Activated CD4-positive, alpha-beta T cell treated with anti-CD3 and anti-CD28 coated beads, Interleukin-2, amount 50 U/mL, for 4 hours (primary cell): ENCODE data around the gene AKR1D1.
"Not testable (repeated sequence)": the region's sequence is repeated elsewhere in the genome, so short reads cannot be mapped to it uniquely, and the experiment has no call there.

Experiments
- DNase-seq, 2 experiments: peaks; one replicate each; pipeline ENCODE4 v3.0.0-alpha.2; 2020

The AKR1D1 gene

DNA sequence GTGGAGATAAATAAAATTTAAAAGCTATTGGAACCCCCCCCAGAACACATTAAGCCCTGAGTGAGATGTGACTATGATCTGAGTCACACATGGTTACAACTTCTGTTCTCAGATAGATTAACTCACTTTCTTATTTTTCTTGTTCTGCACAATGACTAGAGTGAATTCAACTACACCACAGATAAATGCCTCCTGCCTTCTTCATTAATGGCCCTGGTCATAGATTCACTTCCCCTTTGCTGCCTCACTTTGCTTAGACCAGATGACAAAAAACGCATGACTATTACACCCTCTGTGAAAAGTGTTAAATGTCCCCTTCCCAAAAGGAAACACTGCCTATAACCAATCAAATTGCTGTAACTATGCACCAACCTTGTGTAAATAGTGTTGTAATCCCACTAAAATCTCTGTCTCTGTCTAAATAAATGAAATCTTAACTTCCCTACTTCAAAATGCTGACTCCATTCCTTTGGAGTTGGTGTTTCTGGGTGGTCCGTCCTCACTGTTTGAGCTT, 49.4 kb downstream of the AKR1D1 start:
- DNase-seq: no peak

DNA sequence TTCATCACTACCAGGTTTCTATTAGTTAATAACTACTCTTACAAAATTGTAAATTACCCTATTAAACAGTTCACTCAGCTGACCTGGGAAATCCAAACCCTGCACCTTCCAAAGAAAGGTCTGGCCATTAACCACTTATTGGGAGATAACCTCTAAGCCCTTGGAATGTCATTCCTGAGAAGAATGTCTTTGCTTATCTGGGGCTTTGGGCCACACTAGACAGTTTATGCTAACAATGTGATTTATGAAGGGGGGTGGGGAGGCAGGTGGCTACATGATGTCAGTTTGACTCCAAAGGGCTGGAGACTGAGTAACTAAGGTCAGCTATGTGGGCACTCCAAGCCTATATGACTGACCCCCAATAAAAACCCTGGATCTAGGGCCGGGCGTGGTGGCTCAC, 50.7 kb downstream of the AKR1D1 start:
- no peak for DNase-seq

DNA sequence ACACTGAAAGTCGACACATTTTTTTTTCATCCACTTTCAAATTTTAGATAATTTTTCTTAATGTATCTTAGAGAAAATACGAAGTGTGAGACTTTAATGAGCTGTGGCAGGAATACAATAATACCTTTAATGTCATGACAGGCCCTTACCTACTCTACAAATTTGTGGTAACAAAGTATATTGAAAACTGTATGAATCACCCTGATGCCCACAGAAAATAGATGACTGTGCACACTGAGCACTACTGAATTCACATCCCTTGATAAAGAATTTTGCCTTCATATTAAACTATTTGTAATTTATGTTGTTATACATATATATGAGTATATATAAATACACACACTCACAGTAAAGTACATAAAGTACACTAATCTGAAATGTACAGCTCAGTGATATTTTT, 51.7 kb downstream of the AKR1D1 start:
- DNase-seq: no peak

DNA sequence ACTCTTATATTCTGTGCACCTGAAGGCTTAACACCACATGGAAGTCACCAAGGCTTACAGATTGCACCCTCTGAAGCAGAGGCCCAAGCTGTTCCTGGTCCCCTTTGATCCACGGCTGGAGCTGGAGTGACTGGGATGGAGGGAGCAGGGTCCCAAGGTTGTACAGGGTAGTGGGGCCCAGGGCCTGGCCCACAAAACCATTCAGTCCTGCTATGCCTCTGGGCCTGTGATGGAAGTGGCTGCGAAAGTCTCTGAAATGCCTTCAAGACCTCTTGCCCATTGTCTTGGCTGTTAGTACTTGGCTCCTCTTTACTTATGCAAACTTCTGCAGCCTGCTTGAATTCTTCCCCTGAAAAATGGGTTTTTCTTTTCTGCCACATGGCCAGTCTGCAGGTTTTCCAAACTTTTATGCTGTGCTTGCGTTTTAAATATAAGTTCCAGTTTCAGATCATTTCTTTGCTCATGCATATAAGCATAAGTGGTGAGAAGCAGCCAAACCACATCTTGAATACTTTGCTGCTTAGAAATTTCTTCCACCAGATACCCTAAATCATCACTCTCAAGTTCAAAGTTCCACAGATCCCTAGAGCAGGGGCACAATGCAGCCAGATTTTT, 53.4 kb downstream of the AKR1D1 start:
- no peak for DNase-seq

DNA sequence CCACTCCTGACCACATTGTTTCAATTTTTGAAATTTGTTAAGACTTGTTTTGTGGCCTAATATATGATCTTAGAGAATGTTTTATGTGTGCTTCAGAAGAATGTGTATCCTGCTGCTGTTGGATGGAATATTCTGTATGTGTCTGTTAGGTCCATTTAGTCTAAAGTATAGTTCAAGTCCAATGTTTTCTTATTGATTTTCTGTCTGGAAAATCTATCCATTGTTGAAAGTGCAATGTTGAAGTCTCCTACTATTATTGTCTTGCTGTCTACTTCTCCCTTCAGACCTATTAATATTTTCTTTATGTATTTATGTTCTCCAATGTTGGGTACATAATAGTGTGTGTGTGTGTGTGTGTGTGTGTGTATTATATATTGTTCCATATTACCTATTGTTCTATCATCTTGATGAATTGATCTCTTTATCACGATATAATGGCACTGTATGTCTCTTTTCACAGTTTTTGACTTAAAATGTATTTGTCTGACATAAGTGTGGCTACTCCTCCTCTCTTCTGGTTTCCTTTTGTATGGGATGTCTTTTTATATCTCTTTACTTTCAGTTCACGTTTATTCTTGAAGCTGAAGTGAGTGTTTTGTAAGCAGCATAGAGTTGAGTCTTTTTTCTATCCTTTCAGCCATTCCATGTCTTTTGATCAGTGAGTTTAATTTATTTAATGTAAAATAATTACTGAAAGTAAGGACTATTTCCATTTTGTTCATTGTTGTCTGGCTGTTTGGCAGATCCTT, 61.3 kb downstream of the AKR1D1 start:
- no peak for DNase-seq

DNA sequence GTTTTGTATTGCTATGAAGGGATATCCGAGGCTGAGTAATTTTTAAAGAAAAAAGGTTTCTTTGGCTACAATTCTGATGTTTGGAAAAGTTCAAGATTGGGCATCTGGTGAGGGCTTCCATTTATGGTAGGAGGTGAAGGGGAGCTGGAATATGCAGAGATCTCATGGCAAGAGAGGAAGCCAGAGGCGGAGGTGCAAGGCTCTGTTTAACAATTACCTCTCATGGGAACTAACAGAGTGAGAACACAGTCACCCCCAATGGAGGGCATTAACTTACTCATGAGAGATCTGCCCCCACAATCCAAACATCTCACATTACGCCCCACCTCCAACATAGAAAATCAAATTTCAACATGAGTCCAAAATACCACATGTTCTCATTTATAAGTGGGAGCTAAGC, 62.0 kb downstream of the AKR1D1 start:
- DNase-seq: no peak

DNA sequence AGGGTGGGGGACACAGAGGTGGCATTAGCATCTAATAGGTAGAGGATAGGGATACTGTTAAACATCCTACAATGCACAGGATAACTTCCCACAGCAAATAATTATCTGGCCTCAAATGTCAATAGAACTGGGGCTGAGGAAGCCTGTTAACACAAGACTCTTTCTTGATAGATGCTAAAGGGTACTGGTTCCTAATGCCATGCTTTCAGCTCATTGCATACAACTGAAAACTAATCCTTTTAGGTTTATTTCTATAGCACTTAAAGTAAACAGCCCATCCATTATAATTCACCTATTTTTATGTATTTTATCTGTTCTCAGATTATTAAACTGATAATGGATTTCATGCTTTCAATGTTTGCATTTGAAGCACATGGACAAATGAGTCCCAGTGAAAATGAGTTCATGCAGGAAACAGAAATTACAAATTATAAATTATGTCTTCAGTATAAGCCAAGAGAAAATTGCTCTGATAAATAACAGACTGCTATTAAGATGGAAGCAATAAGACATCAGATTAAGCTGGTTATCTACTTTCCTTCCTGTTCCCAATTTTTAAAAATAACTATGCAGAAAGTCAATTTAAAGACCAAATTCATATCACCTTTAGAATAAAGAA, 66.4 kb downstream of the AKR1D1 start:
- DNase-seq: no peak

DNA sequence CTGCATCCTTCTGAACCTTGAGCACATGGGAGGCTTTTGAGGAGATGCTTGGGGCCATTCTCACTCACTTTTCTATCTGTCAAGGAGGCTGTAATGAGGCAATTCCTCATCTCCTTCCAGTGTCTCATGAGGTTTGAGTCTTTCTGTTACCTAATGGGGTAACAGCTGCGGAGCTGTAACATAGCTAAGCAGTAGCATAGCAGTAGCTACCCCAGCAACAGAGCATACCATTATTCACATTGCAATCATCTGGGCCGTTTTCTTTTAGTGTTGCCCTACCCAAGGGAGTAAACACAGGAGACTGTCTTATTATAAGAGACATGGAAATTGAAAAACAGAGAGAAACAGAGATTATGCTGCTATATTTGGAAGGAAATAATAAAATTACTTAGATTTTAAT, 68.7 kb downstream of the AKR1D1 start:
- DNase-seq: no peak

DNA sequence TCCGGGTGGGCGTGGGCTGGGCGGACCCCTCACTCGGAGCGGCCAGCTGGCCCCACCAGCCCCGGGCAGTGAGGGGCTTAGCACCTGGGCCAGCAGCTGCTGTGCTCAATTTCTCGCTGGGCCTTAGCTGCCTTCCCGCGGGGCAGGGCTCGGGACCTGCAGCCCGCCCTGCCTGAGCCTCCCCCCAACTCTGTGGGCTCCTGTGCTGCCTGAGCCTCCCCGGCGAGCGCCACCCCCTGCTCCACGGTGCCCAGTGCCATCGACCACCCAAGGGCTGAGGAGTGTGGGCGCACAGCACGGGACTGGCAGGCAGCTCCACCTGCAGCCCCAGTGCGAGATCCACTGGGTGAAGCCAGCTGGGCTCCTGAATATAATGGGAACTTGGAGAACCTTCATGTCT, 70.0 kb downstream of the AKR1D1 start:
- DNase-seq: not testable (repeated sequence)

DNA sequence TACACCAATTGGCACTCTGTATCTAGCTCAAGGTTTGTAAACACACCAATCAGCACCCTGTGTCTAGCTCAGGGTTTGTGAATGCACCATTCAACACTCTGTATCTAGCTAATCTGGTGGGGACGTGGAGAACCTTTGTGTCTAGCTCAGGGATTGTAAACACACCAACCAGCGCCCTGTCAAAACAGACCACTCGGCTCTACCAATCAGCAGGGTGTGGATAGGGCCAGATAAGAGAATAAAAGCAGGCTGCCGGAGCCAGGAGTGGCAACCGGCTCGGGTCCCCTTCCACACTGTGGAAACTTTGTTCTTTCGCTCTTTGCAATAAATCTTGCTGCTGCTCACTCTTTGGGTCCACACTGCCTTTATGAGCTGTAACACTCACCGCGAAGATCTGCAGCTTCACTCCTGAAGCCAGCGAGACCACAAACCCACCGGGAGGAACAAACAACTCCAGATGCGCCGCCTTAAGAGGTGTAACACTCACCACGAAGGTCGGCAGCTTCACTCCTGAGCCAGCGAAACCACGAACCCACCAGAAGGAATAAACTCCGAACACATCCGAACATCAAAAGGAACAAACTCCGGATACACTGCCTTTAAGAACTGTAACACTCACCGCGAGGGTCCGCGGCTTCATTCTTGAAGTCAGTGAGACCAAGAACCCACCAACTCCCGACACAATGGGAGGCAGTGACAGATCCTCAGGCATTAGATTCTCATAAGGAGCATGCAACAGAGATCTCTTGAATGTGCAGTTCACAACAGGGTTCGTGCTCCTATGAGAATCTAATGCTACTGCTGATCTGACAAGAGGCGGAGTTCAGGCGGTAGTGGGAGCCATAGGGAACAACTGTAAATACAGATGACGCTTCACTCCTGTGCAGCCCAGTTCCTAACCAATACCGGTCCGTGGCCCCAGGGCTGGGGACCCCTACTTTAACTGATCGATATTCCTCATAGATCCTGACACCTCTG, 70.8 kb downstream of the AKR1D1 start:
- DNase-seq: not testable (repeated sequence)

DNA sequence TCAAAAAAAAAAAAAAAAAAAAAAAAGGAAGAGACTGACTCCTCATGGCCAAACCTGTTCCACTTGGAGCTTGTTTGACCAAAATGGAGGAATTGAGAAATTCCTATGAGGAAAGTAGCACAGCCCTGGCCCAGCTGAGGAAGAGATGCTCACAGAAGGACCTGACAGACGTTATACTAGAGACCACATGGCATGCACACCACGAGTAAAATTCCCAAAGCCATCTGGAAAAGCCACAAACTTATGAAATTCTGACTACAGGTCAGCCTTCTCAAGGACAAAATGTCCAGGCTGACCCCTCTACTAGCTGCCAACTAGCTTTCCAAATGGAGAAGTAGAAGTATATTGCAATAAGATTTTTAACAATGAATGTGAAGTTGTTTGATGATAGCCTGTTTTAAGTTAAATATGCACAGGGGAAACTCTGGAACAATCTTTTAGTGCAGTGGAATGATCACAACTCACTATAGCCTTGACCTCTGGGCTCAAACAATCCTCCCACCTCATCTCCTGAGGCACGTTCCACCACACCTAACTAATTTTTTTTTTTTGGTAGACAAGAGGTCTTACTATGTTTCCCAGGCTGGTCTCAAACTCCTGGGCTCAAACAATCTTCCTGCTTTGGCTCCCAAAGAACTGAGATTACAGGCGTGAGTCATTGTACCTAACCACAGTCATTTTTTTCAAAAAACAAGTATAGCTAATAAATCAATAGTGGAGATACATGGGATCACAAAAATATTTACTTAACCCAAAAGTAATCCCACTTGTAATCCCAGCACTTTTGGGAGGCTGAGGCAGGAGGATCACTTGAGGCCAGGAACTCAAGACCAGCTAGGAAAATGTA, 75.7 kb downstream of the AKR1D1 start:
- no peak for DNase-seq

DNA sequence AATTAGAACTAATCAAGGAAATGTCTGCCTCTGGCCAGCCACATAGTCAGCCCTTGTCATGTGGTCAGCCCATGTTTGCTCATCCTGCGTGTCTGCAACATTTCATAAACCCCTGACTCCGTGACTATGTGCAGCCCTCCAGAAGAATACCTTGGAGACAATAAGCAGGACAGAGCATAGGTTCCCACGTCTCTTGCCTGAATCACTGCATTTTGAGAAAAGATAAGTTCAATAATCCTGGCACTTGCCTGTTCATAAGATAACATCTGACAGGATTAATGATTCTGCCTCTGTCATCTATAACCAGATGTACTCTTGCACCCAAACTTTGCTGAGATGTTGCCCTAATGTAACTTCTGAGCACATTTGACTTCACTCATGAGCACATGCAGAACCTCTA, 78.4 kb downstream of the AKR1D1 start:
- DNase-seq: no peak

DNA sequence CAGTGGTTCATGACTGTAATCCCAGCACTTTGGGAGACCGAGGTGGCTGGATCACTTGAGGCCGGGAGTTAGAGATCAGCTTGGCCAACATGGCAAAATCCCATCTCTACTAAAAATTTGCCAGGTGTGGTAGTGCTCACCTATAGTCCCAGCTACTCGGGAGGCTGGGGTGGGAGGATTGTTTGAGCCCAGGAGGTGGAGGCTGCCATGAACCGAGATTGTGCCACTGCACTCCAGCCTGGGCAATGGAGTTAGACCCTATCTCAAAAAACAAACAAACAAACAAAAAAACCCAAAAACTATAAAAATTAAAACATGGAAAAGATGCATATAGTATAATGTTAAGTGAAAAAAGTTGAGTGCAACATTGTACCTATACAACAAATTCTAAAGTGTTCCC, 81.4 kb downstream of the AKR1D1 start:
- DNase-seq: no peak

DNA sequence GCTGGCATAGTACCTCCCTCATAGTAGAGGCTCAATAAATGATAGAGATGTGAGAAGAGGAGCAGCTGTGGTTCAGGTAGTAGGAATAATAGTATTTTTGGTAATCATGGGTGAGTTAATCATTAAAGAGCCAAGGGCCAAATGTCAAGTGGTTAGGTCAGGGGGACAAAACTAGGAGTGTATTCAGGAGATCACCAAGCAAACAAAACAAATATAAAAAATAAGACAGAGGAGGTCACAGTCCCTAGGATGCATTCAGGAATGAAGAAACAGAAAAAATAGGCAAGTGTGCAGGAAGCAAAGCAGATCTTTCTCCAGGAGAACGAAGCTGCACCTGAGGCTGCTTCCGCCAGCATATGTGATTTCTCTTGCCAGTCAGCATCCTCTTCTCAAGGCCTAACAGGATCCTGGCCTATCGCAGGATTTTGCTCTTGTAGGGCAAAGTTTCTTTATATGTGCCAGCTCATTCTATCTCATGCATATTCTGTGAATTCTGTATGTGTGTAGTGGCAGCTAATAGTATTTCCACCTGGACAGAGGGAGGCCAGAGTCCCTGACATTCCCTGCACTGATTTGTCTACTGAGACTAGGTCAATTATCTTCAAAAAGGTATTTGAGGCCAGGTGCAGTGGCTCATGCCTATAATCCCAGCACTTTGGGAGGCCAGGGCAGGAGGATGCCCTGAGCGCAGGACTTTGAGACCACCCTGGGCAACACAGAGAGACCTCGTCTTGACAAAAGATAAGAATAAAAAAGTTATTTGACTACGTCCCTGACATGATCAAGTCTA, 82.7 kb downstream of the AKR1D1 start:
- DNase-seq: no peak

DNA sequence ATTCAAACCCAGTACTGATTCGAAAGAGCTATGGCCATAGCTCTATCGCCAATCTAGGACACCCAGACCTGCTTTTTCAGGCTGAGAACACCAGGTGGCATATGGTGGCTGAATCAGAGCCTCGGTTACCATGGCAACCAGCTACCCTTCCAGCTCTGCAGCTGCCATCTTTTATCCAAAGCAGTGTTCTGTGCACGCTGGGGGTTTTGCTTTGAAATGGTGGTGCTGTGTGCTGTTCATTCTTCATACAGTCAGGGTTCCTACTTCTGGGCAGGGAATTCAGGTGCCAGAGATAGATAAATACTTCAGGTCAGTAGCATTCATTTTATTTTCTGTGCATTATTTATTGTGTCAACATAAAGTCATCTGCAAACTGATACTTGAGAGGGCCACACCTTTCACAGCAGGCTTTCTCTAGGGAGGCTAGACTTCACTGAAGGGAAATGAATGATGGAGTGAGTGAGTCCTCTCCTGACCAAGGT, 85.4 kb downstream of the AKR1D1 start:
- DNase-seq: peak; percentile 59 to 63

DNA sequence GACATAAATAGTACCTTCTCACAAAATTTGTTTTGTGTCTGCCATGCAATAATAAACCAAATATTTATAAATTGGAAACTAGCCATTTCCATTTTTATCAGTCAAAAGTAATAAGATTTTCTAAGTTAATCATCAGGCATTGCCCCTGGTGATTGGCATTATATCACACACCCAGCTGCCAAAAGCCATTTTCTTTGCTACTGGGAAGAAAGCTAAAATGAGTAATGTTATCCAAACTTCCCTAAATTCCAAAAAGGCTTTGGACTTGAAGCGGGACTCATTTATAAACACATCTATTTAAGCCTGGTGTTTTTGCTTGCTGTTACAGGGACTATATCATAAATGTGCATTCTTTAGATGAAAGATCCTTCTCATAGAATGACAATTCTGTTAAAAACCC, 86.0 kb downstream of the AKR1D1 start:
- no peak for DNase-seq

DNA sequence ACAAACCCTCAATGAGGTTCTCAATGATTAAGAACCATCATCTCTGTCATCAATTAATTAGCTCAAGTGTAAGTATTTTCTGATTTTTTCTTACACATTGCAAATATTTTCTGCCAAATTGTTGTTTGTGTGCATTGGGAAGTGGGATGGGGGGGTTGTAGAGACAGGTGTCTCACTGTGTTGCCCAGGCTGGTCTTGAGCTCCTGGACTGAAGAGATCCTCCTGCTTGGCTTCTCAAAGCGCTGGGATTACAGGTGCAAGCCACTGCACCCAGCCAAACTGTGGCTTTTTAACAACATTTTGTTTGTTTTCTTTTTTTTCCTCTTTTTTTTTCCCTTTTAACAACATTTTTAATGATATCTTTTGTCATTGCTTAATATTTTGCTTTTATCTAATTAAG, 87.5 kb downstream of the AKR1D1 start:
- no peak for DNase-seq

DNA sequence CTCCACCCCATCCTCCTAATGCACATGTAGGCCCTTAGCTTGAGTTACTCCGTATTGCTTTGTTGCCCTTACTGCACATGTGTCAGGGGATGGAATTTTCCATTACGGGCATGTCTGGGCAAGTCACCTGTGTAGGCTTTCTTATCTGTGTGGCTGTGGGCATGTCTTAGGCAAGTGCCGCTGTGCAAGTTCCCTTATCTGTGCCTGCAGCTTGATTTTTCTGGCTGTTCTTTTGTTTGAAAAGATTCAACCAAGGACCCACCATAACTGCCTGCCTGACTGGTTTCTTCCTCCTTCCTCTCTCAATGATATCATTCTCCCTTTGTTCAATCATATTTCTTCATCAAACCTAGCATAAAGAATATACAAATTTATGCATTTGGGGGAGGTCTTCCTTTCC, 88.5 kb downstream of the AKR1D1 start:
- DNase-seq: no peak

DNA sequence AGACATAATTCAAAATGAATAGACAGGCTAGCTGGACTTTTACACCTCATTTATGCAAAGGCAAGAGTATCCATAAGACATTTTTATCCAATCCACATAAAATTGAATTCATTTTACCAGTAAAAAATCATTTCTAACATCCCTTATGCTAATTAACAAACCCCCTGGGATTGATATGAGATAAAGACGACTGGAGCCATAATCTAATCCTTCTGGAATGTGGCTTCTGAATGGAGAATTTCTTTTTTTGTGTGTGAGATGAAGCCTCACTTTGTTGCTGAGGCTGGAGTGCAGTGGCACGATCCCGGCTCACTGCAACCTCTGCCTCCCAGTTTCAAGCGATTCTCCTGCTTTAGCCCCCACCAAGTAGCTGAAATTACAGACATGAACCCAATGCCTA, 90.4 kb downstream of the AKR1D1 start:
- no peak for DNase-seq

DNA sequence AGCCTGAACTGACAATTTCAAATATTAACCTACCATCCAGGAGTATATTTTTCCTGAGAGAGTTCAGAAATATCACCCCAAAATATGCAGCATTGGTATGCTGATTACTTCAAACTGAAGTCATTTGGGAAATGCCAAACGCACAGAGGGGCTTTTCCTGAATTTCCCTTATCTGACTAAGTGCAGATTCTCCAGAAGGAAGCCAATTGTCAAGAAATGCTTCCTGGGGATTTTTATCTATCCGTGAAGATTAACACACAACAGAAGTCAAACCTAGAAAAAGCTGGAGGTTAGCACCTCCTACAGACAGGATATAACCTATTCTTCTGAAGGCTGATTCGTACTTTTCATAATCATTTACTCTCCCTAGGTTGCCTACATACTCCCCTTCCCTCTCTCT, 91.0 kb downstream of the AKR1D1 start:
- DNase-seq: no peak

DNA sequence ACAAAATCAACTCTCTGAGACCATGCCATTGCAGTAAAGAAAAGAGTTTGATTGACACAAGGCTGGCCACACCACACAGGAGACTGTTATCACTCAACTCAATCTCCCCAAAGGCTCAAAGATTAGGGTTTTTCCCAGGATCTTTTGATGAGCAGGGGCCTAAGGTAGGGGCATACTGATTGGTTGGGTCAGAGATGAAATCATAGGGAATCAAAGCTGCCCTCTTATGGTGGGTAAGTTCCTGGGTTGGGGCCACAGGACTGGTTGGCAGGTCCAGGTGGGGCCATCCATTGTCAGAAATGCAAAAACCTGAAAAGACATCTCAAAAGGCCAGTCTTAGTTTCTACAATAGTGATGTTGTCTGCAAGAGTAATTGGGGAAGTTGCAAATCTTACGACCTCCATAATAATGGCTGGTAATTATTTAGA, 91.6 kb downstream of the AKR1D1 start:
- no peak for DNase-seq
